ENCODE results near the gene DLG2. TPM values are rescaled to one million over a fixed set of nuclear protein-coding genes. Genes with fewer than 3 reads are reported as not detected.

Gene DLG2
- total RNA-seq, 1 donor from 2014 or later, result 1.8 TPM

GRCh38 chr11:84056653-84057376 lies 1570.3 kb downstream of the DLG2 start:
- no peaks in the 10 kb centered on the region for H3K9me3 Mint-ChIP-seq (ENCODE audit: unreplicated experiment)
- TF ChIP-seq CTCF (IDR thresholded peaks at IDR 0.05; ENCODE audit: insufficient read depth, low read depth, low read length), result no peak
- TF ChIP-seq EZH2 (IDR thresholded peaks at IDR 0.05; ENCODE audit: insufficient read depth, low read length), result no peak
- Histone ChIP-seq H3K36me3 (ENCODE audit: insufficient read depth, low read length) (no peaks in the 10 kb centered on the region), H4K20me1 (ENCODE audit: insufficient read depth, low read length) (no peaks in the 10 kb centered on the region), H3K9ac (ENCODE audit: low read length) (no peak overlapping the region), H3K4me2 (ENCODE audit: low read length) (no peak overlapping the region), H3K4me1 (ENCODE audit: insufficient read depth, low read length) (no peaks in the 10 kb centered on the region), H3K9me3 (ENCODE audit: insufficient read depth, low read depth, low read length) (no peaks in the 10 kb centered on the region), H3K27me3 (ENCODE audit: insufficient read depth, low read length) (no peaks in the 10 kb centered on the region), H2AFZ (ENCODE audit: low read depth, low read length) (no peak overlapping the region), H3K27ac (ENCODE audit: low read depth, low read length) (no peak overlapping the region), H3K4me3 (ENCODE audit: insufficient read depth, low read depth, low read length) (no peak overlapping the region), H3K79me2 (ENCODE audit: insufficient read depth, low read length) (no peaks in the 10 kb centered on the region)
- peaks cover 3% of the 10 kb centered on the region for H3K4me1 Mint-ChIP-seq (ENCODE audit: low read depth, unreplicated experiment)
- no peak overlapping the region for H3K4me3 Mint-ChIP-seq (ENCODE audit: unreplicated experiment)
- no peaks in the 10 kb centered on the region for H3K36me3 Mint-ChIP-seq (ENCODE audit: low read depth, unreplicated experiment)
- H3K27ac Mint-ChIP-seq (ENCODE audit: unreplicated experiment), result no peak overlapping the region
- DNase-seq (ENCODE audit: low read depth), result no peak
- H3K27me3 Mint-ChIP-seq (ENCODE audit: low read depth, unreplicated experiment), result no peaks in the 10 kb centered on the region
- FAIRE-seq, result no peak

GRCh38 chr11:84045146-84045545 lies 1582.0 kb downstream of the DLG2 start:
- DNase-seq (ENCODE audit: low read depth) (no peak), FAIRE-seq (no peak)
- Mint-ChIP-seq H3K36me3 (ENCODE audit: low read depth, unreplicated experiment) (no peaks in the 10 kb centered on the region), H3K4me1 (ENCODE audit: low read depth, unreplicated experiment) (no peaks in the 10 kb centered on the region), H3K4me3 (ENCODE audit: unreplicated experiment) (no peak overlapping the region), H3K9me3 (ENCODE audit: unreplicated experiment) (no peaks in the 10 kb centered on the region), H3K27ac (ENCODE audit: unreplicated experiment) (no peak overlapping the region), H3K27me3 (ENCODE audit: low read depth, unreplicated experiment) (no peaks in the 10 kb centered on the region)
- Histone ChIP-seq H3K27ac (ENCODE audit: low read depth, low read length) (no peak overlapping the region), H4K20me1 (ENCODE audit: insufficient read depth, low read length) (no peaks in the 10 kb centered on the region), H3K36me3 (ENCODE audit: insufficient read depth, low read length) (no peaks in the 10 kb centered on the region), H3K4me2 (ENCODE audit: low read length) (no peak overlapping the region), H3K4me3 (ENCODE audit: insufficient read depth, low read depth, low read length) (no peak overlapping the region), H3K9ac (ENCODE audit: low read length) (no peak overlapping the region), H3K4me1 (ENCODE audit: insufficient read depth, low read length) (no peaks in the 10 kb centered on the region), H3K79me2 (ENCODE audit: insufficient read depth, low read length) (no peaks in the 10 kb centered on the region), H2AFZ (ENCODE audit: low read depth, low read length) (no peak overlapping the region), H3K27me3 (ENCODE audit: insufficient read depth, low read length) (no peaks in the 10 kb centered on the region), H3K9me3 (ENCODE audit: insufficient read depth, low read depth, low read length) (no peaks in the 10 kb centered on the region)
- TF ChIP-seq CTCF (IDR thresholded peaks at IDR 0.05; ENCODE audit: insufficient read depth, low read depth, low read length) (no peak), EZH2 (IDR thresholded peaks at IDR 0.05; ENCODE audit: insufficient read depth, low read length) (no peak)

GRCh38 chr11:84044706-84045105 lies 1582.4 kb downstream of the DLG2 start:
- H3K4me1 ChIP-seq (ENCODE audit: insufficient read depth, low read length), result no peaks in the 10 kb centered on the region
- Mint-ChIP-seq H3K36me3 (ENCODE audit: low read depth, unreplicated experiment) (no peaks in the 10 kb centered on the region), H3K27me3 (ENCODE audit: low read depth, unreplicated experiment) (no peaks in the 10 kb centered on the region), H3K27ac (ENCODE audit: unreplicated experiment) (no peak overlapping the region), H3K9me3 (ENCODE audit: unreplicated experiment) (no peaks in the 10 kb centered on the region), H3K4me1 (ENCODE audit: low read depth, unreplicated experiment) (no peaks in the 10 kb centered on the region), H3K4me3 (ENCODE audit: unreplicated experiment) (no peak overlapping the region)
- FAIRE-seq (no peak), DNase-seq (ENCODE audit: low read depth) (no peak)
- no peaks in the 10 kb centered on the region for H4K20me1 ChIP-seq (ENCODE audit: insufficient read depth, low read length)
- no peaks in the 10 kb centered on the region for H3K9me3 ChIP-seq (ENCODE audit: insufficient read depth, low read depth, low read length)
- no peak overlapping the region for H3K4me3 ChIP-seq (ENCODE audit: insufficient read depth, low read depth, low read length)
- no peak overlapping the region for H3K4me2 ChIP-seq (ENCODE audit: low read length)
- H2AFZ ChIP-seq (ENCODE audit: low read depth, low read length), result no peak overlapping the region
- no peak for TF ChIP-seq EZH2 (IDR thresholded peaks at IDR 0.05; ENCODE audit: insufficient read depth, low read length)
- TF ChIP-seq CTCF (IDR thresholded peaks at IDR 0.05; ENCODE audit: insufficient read depth, low read depth, low read length), result no peak
- no peak overlapping the region for H3K27ac ChIP-seq (ENCODE audit: low read depth, low read length)
- no peaks in the 10 kb centered on the region for H3K79me2 ChIP-seq (ENCODE audit: insufficient read depth, low read length)
- no peaks in the 10 kb centered on the region for H3K27me3 ChIP-seq (ENCODE audit: insufficient read depth, low read length)
- no peaks in the 10 kb centered on the region for H3K36me3 ChIP-seq (ENCODE audit: insufficient read depth, low read length)
- H3K9ac ChIP-seq (ENCODE audit: low read length), result no peak overlapping the region
